ENCODE results near the gene PCGF5.

The PCGF5 gene

GRCh38 chr10:91210014-91210413 lies 10.4 kb upstream of the PCGF5 start:
- H3K4me2 ChIP-seq (ENCODE audit: low read length), result peak overlapping the region; percentile 67
- H4K20me1 ChIP-seq (ENCODE audit: control insufficient read depth, insufficient read depth, low read depth, low read length), result peaks cover 18% of the 10 kb centered on the region

GRCh38 chr10:91210435-91210834 lies 10.0 kb upstream of the PCGF5 start:
- peak overlapping the region; percentile 67 for H3K4me2 ChIP-seq (ENCODE audit: low read length)
- TF ChIP-seq EZH2phosphoT487 (IDR thresholded peaks at IDR 0.05; ENCODE audit: borderline replicate concordance, low read length), result no peak
- no peak for TF ChIP-seq CTCF (IDR thresholded peaks at IDR 0.05; ENCODE audit: low read depth, low read length, poor library complexity, severe bottlenecking)
- H3K9me2 ChIP-seq (replicated peaks; ENCODE audit: control insufficient read depth, low read length), result no peaks in the 10 kb centered on the region
- peak overlapping the region; percentile 52 for H3K27ac ChIP-seq (ENCODE audit: low read depth, low read length)
- H3K9me3 ChIP-seq (ENCODE audit: control insufficient read depth, insufficient read depth, low read length), result no peaks in the 10 kb centered on the region
- no peaks in the 10 kb centered on the region for H3K27me3 ChIP-seq (ENCODE audit: control insufficient read depth, low read length)
- H3F3A ChIP-seq (ENCODE audit: control insufficient read depth, insufficient read depth), result peaks cover 19% of the 10 kb centered on the region
- H3K36me3 ChIP-seq (ENCODE audit: control insufficient read depth, low read length), result no peaks in the 10 kb centered on the region
- H4K20me1 ChIP-seq (ENCODE audit: control insufficient read depth, insufficient read depth, low read depth, low read length), result peaks cover 18% of the 10 kb centered on the region
- peaks cover 84% of the 10 kb centered on the region for H3K79me2 ChIP-seq (ENCODE audit: control insufficient read depth, low read length)
- H3K4me3 ChIP-seq (ENCODE audit: low read length), result peak overlapping the region; percentile 54
- H3K4me1 ChIP-seq (ENCODE audit: control insufficient read depth, low read length), result peaks cover 71% of the 10 kb centered on the region

More at GRCh38 chr10:91210014-91210413, 10.4 kb upstream of the PCGF5 start:
- H3K9me2 ChIP-seq (replicated peaks; ENCODE audit: control insufficient read depth, low read length), result no peaks in the 10 kb centered on the region
- no peaks in the 10 kb centered on the region for H3K27me3 ChIP-seq (ENCODE audit: control insufficient read depth, low read length)
- peak overlapping the region; percentile 52 for H3K27ac ChIP-seq (ENCODE audit: low read depth, low read length)
- H3K9me3 ChIP-seq (ENCODE audit: control insufficient read depth, insufficient read depth, low read length), result no peaks in the 10 kb centered on the region
- H3K4me3 ChIP-seq (ENCODE audit: low read length), result peak overlapping the region; percentile 54
- peaks cover 19% of the 10 kb centered on the region for H3F3A ChIP-seq (ENCODE audit: control insufficient read depth, insufficient read depth)
- peaks cover 86% of the 10 kb centered on the region for H3K79me2 ChIP-seq (ENCODE audit: control insufficient read depth, low read length)
- TF ChIP-seq CTCF (IDR thresholded peaks at IDR 0.05; ENCODE audit: low read depth, low read length, poor library complexity, severe bottlenecking) (no peak), EZH2phosphoT487 (IDR thresholded peaks at IDR 0.05; ENCODE audit: borderline replicate concordance, low read length) (no peak)
- H3K4me1 ChIP-seq (ENCODE audit: control insufficient read depth, low read length), result peaks cover 67% of the 10 kb centered on the region
- H3K36me3 ChIP-seq (ENCODE audit: control insufficient read depth, low read length), result no peaks in the 10 kb centered on the region

- H3K4me2 ChIP-seq (ENCODE audit: low read length), result no peak overlapping the region
- no peaks in the 10 kb centered on the region for H3K9me3 ChIP-seq (ENCODE audit: control insufficient read depth, insufficient read depth, low read length)
- peaks cover 18% of the 10 kb centered on the region for H4K20me1 ChIP-seq (ENCODE audit: control insufficient read depth, insufficient read depth, low read depth, low read length)
- H3K36me3 ChIP-seq (ENCODE audit: control insufficient read depth, low read length), result no peaks in the 10 kb centered on the region
- TF ChIP-seq CTCF (IDR thresholded peaks at IDR 0.05; ENCODE audit: low read depth, low read length, poor library complexity, severe bottlenecking) (no peak), EZH2phosphoT487 (IDR thresholded peaks at IDR 0.05; ENCODE audit: borderline replicate concordance, low read length) (no peak)
- peaks cover 85% of the 10 kb centered on the region for H3K79me2 ChIP-seq (ENCODE audit: control insufficient read depth, low read length)
- H3K27ac ChIP-seq (ENCODE audit: low read depth, low read length), result no peak overlapping the region
- H3K4me3 ChIP-seq (ENCODE audit: low read length), result no peak overlapping the region
- no peaks in the 10 kb centered on the region for H3K27me3 ChIP-seq (ENCODE audit: control insufficient read depth, low read length)
- no peaks in the 10 kb centered on the region for H3K9me2 ChIP-seq (replicated peaks; ENCODE audit: control insufficient read depth, low read length)
- H3F3A ChIP-seq (ENCODE audit: control insufficient read depth, insufficient read depth), result peaks cover 19% of the 10 kb centered on the region
- peaks cover 68% of the 10 kb centered on the region for H3K4me1 ChIP-seq (ENCODE audit: control insufficient read depth, low read length)
Measured at GRCh38 chr10:91211675-91212074, 8.8 kb upstream of the PCGF5 start.

Measured in DOHH2 (cell line).